NCI-H2196 treated with DMSO at 0.1 percent for 48 hours (cell line): ENCODE data around the gene RILPL2.
"Not testable (repeated sequence)": the region's sequence is repeated elsewhere in the genome, so short reads cannot be mapped to it uniquely, and the experiment has no call there.

Experiments
- DNase-seq: peaks from one replicate; lab custom pipeline; 2025; ENCODE audit not compliant: unreplicated experiment; lab: John Stamatoyannopoulos, UW

RILPL2 gene

GRCh38 chr12:123407269-123407668 lies 29.2 kb downstream of the RILPL2 start:
- DNase-seq = not testable (repeated sequence)

GRCh38 chr12:123404581-123404980 lies 31.9 kb downstream of the RILPL2 start:
- DNase-seq = no peak

GRCh38 chr12:123401753-123402683 lies 34.5 kb downstream of the RILPL2 start:
- no peak for DNase-seq

- no peak for DNase-seq
Measured at GRCh38 chr12:123399255-123399617, 37.2 kb downstream of the RILPL2 start.

GRCh38 chr12:123398550-123399254 lies 37.8 kb downstream of the RILPL2 start:
- no peak for DNase-seq

- no peak for DNase-seq
Measured at GRCh38 chr12:123398177-123398549, 38.3 kb downstream of the RILPL2 start.

GRCh38 chr12:123397400-123397799 lies 39.1 kb downstream of the RILPL2 start:
- DNase-seq = no peak

- DNase-seq = no peak
Measured at GRCh38 chr12:123396954-123397353, 39.5 kb downstream of the RILPL2 start.

GRCh38 chr12:123396543-123396942 lies 39.9 kb downstream of the RILPL2 start:
- DNase-seq = no peak

- no peak for DNase-seq
Measured at GRCh38 chr12:123395236-123395635, 41.2 kb downstream of the RILPL2 start.

GRCh38 chr12:123393747-123394146 lies 42.7 kb downstream of the RILPL2 start:
- DNase-seq = no peak

GRCh38 chr12:123391546-123392343 lies 44.7 kb downstream of the RILPL2 start:
- no peak for DNase-seq

GRCh38 chr12:123390498-123391426 lies 45.7 kb downstream of the RILPL2 start:
- DNase-seq = no peak

GRCh38 chr12:123389560-123390351 lies 46.7 kb downstream of the RILPL2 start:
- DNase-seq = no peak

- DNase-seq = no peak
Measured at GRCh38 chr12:123388951-123389559, 47.4 kb downstream of the RILPL2 start.

- peak; percentile 18 for DNase-seq
Measured at GRCh38 chr12:123388177-123388950, 48.1 kb downstream of the RILPL2 start.

- DNase-seq = no peak
Measured at GRCh38 chr12:123387508-123388176, 48.8 kb downstream of the RILPL2 start.

- DNase-seq = not testable (repeated sequence)
Measured at GRCh38 chr12:123385536-123385935, 50.9 kb downstream of the RILPL2 start.
